ENCODE measurements around the gene ANKRD13C.
"Not testable (repeated sequence)": the region's sequence is repeated elsewhere in the genome, so short reads cannot be mapped to it uniquely, and the experiment has no call there.

ANKRD13C gene

DNA sequence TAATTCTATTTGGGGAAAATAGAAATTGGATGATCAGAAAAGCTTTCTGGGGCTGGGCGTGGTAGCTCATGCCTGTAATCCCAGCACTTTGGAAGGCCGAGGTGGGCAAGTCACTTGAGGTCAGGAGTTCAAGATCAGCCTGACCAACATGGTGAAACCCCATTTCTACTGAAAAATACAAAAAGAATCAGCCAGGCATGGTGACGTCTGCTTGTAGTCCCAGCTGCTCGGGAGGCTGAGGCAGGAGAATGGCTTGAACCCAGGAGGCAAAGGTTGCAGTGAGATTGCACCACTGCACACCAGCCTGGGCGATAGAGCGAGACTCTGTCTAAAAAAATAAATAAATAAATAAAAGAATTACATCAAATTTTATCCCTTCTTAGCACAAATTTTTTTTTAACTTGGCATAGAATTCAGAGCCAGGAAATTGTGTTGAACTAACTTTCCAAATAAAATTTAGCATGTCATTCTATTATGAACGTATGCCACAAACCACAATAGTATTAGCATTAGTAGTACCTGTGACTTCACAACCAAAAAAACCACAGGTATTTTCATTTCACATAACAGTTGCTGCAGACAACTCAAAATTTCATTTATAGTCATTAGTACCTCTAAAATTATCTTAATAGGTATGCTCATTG is 4.5 kb upstream of the ANKRD13C start:
- DNase-seq: no peak

DNA sequence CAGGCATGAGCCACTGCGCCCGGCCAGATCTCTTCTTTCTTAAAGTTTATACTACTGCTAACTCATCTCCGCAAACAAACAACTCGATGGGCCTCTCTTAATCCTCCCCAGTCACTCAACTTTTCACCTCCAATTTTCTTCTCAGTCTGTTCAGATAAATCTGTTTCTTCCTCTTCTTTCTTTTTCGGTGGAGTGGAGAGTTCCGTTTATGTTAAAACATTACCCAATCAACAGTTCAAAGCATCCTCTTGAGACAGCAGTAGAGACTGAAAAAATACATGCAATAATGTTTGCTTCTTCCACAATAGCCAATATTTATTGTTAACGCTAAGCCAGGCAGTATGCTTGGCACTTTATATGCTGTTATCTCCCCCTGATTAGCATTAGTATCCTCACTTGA is 1.4 kb upstream of the ANKRD13C start:
- DNase-seq: no peak

GRCh38 chr1:70355111-70355407 is 537 bp upstream of the ANKRD13C start:
- DNase-seq: no peak

DNA sequence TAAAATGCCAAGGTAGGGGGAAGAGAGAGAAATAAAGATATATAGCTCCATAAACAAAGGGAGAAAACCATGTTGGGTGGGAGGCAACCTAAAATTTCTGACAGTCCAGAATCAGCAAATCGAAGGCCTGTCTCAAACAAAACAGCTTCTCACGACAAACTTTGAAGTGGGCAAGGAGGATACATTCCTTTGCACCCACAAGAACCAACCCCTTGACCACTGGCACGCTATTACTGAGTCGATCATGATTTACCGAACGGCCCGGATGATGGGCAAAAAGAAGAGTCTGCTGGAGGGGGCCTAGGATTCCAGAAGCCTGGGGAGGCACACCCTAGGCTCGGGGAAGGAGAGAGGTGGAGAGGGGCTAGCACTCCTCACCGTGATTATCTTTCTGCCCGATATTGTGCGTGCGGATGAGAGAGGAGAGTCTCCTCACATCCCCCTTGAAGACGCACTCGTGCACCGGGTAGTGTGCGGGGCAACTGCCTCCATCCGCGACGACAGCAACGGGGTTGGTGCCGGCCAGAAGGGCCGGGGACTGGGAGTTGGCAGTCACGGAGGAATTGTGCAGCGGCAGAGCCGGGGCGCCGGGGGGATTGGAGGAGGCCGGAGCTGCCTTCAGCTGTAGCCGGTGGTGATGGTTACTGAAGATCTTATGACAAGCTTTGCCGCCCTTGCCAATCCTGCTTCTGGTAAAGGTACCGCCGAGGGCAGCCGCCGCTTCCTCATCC is 756 bp downstream of the ANKRD13C start:
- no peak for DNase-seq

DNA sequence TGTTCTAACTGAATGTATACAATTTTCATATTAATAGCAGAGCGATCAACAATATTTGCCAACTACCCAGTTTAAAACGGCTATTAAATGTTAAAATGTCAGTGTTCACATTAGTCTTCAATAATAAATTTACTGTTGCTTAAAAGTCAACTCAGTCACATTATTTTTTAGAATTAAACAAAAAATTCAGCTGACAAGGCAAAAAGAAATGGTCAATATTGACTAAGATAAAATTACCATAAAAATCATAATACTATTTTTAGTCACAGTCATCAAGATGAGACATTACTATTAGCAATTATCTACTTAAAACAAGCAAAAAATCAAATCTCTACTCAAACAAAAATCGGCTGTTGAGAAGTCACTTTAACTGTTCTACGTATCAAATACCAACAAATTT is 1.5 kb downstream of the ANKRD13C start:
- no peak for DNase-seq

- DNase-seq: not testable (repeated sequence)
Measured at GRCh38 chr1:70349799-70350198, 4.7 kb downstream of the ANKRD13C start.

DNA sequence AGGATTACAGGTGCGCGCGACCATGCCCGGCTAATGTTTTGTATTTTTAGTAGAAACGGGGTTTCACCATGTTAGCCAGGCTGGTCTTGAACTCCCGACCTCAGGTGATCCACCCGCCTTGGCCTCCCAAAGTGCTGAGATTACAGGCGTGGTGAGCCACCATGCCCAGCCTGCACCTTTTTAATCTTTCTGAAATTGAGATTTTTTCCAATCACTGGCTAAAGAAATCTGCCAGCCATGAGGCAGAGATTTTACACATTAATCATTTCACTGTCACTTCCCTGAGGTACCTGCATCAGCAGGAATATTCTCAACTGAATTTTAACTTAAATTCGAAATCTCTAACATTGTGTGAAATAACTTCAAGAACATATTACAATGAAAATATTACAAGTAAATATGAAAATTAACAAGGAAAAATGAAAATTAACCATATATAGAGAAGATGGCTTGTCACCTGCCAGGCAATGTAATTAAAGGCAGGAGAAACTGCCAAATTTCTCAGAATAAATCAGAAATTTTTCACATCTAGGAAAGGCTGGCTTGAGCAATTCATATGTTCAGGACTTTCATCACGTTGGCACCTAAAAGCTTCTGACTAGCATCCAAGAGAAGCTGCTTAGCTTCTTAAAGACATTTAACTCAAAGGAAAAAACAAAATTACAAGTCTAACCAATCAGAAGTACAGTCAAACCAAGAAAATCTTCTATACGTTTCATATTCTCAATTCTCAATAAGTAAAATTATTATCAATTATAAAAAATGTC is 5.9 kb downstream of the ANKRD13C start:
- no peak for DNase-seq

- DNase-seq: not testable (repeated sequence)
Measured at GRCh38 chr1:70339644-70340043, 14.9 kb downstream of the ANKRD13C start.

GRCh38 chr1:70336050-70336449 is 18.5 kb downstream of the ANKRD13C start:
- DNase-seq: no peak

DNA sequence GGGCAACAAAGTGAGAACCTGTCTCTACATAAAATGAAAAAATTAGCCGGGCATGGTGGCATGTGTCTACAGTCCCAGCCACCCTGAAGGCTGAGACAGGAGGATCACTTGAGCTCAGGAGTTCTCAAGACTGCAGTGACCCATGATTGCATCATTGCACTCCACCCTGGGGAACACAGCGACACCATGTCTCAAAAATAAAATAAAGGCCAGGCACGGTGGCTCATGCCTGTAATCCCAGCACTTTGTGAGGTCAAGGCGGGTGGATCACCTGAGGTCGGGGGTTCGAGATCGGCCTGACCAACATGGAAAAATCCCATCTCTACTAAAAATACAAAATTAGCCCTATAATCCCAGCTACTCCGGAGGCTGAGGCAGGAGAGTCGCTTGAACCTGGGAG is 20.1 kb downstream of the ANKRD13C start:
- DNase-seq: no peak

DNA sequence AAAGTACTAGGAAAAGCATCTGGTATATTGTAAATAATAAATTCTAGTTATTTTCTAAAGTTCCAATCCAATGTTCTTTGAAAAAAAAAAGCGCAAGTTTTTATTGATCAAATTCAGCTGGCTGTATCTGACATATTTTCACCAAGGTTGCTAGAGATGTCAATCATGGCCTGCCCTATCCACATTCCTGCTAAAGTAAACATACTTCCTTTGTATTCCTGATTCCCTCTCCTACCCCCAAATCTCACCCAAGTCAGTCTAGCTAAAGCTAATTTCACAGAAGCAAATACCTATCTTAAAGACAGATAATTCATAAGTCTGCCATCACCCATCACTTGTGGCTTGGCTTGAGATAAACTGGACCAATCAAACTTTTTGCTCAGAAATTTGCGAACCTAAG is 21.3 kb downstream of the ANKRD13C start:
- DNase-seq: no peak

DNA sequence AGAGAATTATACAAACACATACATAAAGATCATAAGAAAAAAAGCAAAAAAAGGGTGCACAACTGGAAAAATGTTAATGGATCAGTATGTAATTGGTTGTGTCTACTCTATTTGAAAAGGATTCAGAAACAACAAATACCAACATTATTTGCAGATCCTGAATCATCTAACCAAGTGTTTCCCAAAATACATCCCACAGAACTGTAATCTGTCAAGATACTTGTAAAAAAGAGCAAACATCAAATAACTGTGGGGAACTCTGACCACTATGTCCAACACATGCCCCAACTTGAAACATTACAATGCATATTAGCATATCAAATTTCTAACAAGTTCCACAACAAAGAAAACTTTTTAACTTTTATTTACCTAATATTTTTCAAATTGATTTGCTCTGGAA is 22.6 kb downstream of the ANKRD13C start:
- DNase-seq: no peak

GRCh38 chr1:70327306-70328076 is 27.0 kb downstream of the ANKRD13C start:
- DNase-seq: no peak

DNA sequence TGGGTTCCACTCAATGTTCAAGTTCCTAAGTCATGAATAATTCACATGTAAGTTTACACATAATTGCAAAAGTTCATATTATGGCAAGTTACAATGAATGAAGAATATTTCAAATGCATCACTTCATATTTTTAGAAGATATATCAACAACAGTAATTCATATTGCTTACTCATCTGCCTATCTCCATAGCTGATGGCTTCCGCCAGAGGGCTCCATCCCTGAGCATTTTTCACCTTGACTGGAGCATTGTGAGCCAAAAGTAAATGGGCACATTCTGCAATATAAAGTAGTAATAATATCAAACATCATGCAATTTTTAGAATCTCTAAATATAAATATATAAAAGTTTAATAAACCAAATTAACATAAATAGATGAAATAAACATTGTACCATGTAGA is 29.8 kb downstream of the ANKRD13C start:
- no peak for DNase-seq

GRCh38 chr1:70319750-70320149 is 34.8 kb downstream of the ANKRD13C start:
- DNase-seq: no peak

- no peak for DNase-seq
Measured at GRCh38 chr1:70318191-70318590, 36.3 kb downstream of the ANKRD13C start.

GRCh38 chr1:70317087-70317486 is 37.4 kb downstream of the ANKRD13C start:
- DNase-seq: no peak

- no peak for DNase-seq
Measured at GRCh38 chr1:70315782-70316181, 38.7 kb downstream of the ANKRD13C start.

DNA sequence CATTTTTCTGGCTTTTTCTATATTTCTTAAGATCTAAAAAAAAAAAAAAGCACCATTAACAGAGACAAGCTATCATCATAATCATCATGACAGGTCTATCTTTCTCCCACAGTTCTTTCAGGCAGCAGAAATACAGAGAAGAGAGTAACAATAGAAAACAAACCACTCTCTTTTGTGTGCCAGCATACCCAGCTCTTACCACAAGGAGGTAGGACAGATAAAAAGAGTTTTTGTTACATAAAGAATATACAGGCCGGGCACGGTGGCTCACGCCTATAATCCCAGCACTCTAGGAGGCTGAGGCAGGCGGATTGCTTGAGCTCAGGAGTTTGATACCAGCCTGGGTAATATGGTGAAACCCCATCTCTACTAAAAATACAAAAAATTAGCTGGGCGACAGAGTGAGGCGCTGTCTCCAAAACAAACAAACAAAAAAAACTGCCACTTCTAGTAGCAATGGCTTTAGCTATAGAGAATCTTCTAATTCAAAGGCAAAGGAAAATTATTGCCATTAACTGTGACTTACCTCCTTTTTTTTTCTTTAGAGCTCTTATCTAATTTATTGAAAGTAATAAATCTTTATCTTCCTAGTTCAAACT is 39.7 kb downstream of the ANKRD13C start:
- DNase-seq: no peak

- DNase-seq: no peak
Measured at GRCh38 chr1:70311369-70311768, 43.2 kb downstream of the ANKRD13C start.

DNA sequence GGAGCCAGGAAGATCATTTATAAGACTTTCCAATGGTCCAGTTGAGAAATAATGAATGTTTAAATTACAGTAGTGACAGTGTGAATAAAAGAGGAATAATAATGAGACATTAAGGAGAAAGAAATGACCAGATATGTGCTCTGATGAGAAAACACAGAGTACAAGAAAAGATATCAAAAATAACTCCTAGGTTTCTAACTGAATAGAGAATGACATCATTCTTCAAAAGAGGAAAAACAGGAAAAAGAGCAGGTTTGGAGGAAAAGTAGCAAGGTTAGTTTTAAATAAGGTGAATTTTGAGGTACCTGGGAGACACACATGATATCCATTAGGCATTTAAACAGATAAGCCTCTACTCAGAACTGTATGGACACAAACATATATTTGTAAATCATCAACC is 55.0 kb downstream of the ANKRD13C start:
- no peak for DNase-seq

DNA sequence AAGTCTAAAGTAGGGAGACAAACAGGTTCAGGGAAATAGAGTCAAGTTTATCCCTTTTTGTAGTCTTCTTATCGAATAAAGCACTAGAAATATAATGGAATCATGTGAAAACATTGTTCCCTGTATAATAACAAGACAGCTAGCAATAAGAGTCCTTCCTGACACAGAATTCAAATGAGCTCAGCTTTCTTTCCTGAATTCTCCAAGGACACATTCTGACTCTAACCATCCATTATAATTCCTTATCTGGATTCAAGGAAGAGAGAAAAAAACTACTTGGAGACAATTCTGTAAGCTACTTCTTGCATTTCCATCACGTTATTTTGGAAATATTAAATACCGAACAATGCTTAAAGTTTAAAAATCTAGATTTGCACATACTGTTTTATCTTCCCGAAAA is 58.8 kb downstream of the ANKRD13C start:
- no peak for DNase-seq

All from midbrain (tissue), 1 donor.